Left ventricle myocardium inferior (tissue), 1 donor: ENCODE measurements around the gene APCDD1. TPM values are rescaled to one million over a fixed set of nuclear protein-coding genes. Genes with fewer than 3 reads are reported as not detected.

Experiments used
- DNase-seq: peaks from one replicate; pipeline ENCODE4 v3.0.0-alpha.2; 2020
- H3K27ac ChIP-seq: fragments of 200-600 bp; replicated peaks from 2 replicates; pipeline ENCODE4 v1.8.0; 2021
- H3K27me3 ChIP-seq: fragments of 200-600 bp; 2 replicates; pipeline ENCODE4 v1.8.0; 2021; ENCODE audit warnings: low read depth
- H3K36me3 ChIP-seq: fragments of 200-600 bp; 2 replicates; pipeline ENCODE4 v1.8.0; 2021
- H3K4me1 ChIP-seq: fragments of 200-600 bp; 2 replicates; pipeline ENCODE4 v1.8.0; 2021
- H3K4me3 ChIP-seq: fragments of 200-600 bp; 2 replicates; pipeline ENCODE4 v1.8.0; 2021; ENCODE audit warnings: mild to moderate bottlenecking, moderate library complexity
- H3K9me3 ChIP-seq: fragments of 200-600 bp; replicated peaks from 2 replicates; pipeline ENCODE4 v1.8.0; 2021
- CTCF ChIP-seq: fragments of 200-600 bp; IDR thresholded peaks from 2 replicates; pipeline ENCODE4 v1.8.0; 2021; ENCODE audit warnings: antibody characterized with exemption, mild to moderate bottlenecking, borderline replicate concordance
- intact Hi-C: fragments of 100-400 bp; cut with micrococcal nuclease; formaldehyde crosslinking; loops from one replicate; pipeline ENCODE4 v1.11.0; 2022
- total RNA-seq: library from RNA; stranded (reverse); fragmentation: NEBNext Ultra II Directional; extraction: Animal tissue kit (Norgen Biotek cat#: 25700); gene quantifications from one replicate; pipeline ENCODE4 v1.2.1, GENCODE V29; 2021
- donor health status: DM: no; HTN: yes; CAD: no; lungs with severe emphysema.

APCDD1 gene
- total RNA-seq, 1 donor from 2014 or later: 38.0 TPM

- no peak for DNase-seq
- H3K27me3 ChIP-seq: no peaks in the 10 kb centered on the region
Measured at GRCh38 chr18:10442551-10442971, 11.9 kb upstream of the APCDD1 start.

GRCh38 chr18:10443001-10443400 is 11.4 kb upstream of the APCDD1 start:
- Histone ChIP-seq H3K9me3 (no peaks in the 10 kb centered on the region), H3K4me3 (no peak overlapping the region), H3K27ac (no peak overlapping the region), H3K27me3 (no peaks in the 10 kb centered on the region), H3K36me3 (no peaks in the 10 kb centered on the region), H3K4me1 (no peaks in the 10 kb centered on the region)
- intact Hi-C loops: no loop called here
- DNase-seq: no peak
- TF ChIP-seq CTCF: no peak

More at GRCh38 chr18:10442551-10442971, 11.9 kb upstream of the APCDD1 start:
- H3K27ac ChIP-seq: no peak overlapping the region
- intact Hi-C loops: no loop called here
- peak; percentile 34 for TF ChIP-seq CTCF
- H3K4me3 ChIP-seq: no peak overlapping the region
- H3K4me1 ChIP-seq: no peaks in the 10 kb centered on the region
- no peaks in the 10 kb centered on the region for H3K9me3 ChIP-seq
- H3K36me3 ChIP-seq: no peaks in the 10 kb centered on the region

- Histone ChIP-seq H3K27me3 (no peaks in the 10 kb centered on the region), H3K27ac (no peak overlapping the region), H3K4me1 (peaks cover under 1% of the 10 kb centered on the region), H3K4me3 (no peak overlapping the region), H3K36me3 (no peaks in the 10 kb centered on the region), H3K9me3 (no peaks in the 10 kb centered on the region)
- TF ChIP-seq CTCF: no peak
- intact Hi-C loops: no loop called here
- no peak for DNase-seq
Measured at GRCh38 chr18:10444314-10445006, 10.0 kb upstream of the APCDD1 start.

- Histone ChIP-seq H3K4me3 (no peak overlapping the region), H3K9me3 (no peaks in the 10 kb centered on the region), H3K4me1 (peaks cover 33% of the 10 kb centered on the region), H3K27me3 (no peaks in the 10 kb centered on the region), H3K36me3 (no peaks in the 10 kb centered on the region), H3K27ac (peak overlapping the region; percentile 9)
- TF ChIP-seq CTCF: no peak
- no peak for DNase-seq
- intact Hi-C loops: no loop called here
Measured at GRCh38 chr18:10449396-10449795, 5.0 kb upstream of the APCDD1 start.

GRCh38 chr18:10450986-10451385 is 3.4 kb upstream of the APCDD1 start:
- Histone ChIP-seq H3K27ac (peak overlapping the region; percentile 90), H3K4me1 (peaks cover 46% of the 10 kb centered on the region), H3K9me3 (no peaks in the 10 kb centered on the region), H3K36me3 (no peaks in the 10 kb centered on the region), H3K4me3 (no peak overlapping the region), H3K27me3 (peaks cover 2% of the 10 kb centered on the region)
- no peak for DNase-seq
- intact Hi-C loops: no loop called here
- TF ChIP-seq CTCF: no peak
